A204.1 (cell line): ENCODE results near the gene CNIH2.
"Not testable (repeated sequence)": the region's sequence is repeated elsewhere in the genome, so short reads cannot be mapped to it uniquely, and the experiment has no call there.

Source experiments
- FAIRE-seq: peaks from 2 replicates; lab custom pipeline; 2012; peaks lifted over from hg19 to GRCh38; lab: Jason Lieb, UNC

CNIH2 gene

GRCh38 chr11:66259956-66260355 is 18.0 kb upstream of the CNIH2 start:
- no peak for FAIRE-seq

- no peak for FAIRE-seq
Observed at GRCh38 chr11:66261578-66261977, 16.4 kb upstream of the CNIH2 start.

DNA sequence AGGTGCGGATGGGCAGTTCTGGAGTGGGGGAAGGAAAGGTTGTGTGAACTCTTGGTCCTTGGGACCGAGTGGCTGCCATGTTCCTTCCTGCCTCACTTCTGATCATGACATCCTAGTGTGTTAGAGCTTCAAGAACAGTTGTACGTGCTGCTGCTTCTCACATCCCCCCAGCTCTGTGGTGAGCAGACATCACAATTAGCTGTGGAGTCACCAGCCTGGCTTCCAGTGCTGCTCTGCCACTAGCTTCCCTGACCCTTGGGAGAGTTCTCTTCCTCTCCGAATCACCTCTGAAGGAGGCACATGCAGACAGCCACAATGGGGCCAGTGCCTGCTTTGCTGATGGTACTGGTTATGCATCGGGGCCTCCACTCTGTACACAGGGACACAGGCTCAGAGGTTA is 15.8 kb upstream of the CNIH2 start:
- no peak for FAIRE-seq

DNA sequence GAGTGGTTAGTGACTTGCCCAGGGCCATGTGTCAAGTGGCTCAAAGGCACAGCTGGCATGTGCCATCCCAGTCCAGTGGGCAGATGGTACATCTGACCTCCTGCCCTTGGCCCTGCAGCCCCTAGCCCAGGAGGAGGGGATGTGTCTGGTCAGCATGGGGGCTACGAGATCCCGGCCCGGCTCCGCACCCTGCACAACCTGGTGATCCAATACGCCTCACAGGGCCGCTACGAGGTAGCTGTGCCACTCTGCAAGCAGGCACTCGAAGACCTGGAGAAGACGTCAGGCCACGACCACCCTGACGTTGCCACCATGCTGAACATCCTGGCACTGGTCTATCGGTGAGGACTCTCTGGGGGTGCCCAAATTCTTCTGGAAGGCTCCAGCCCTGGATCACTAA is 15.3 kb upstream of the CNIH2 start:
- FAIRE-seq, result no peak

- no peak for FAIRE-seq
Observed at GRCh38 chr11:66263231-66263630, 14.7 kb upstream of the CNIH2 start.

- FAIRE-seq, result no peak
Observed at GRCh38 chr11:66263785-66264184, 14.2 kb upstream of the CNIH2 start.

DNA sequence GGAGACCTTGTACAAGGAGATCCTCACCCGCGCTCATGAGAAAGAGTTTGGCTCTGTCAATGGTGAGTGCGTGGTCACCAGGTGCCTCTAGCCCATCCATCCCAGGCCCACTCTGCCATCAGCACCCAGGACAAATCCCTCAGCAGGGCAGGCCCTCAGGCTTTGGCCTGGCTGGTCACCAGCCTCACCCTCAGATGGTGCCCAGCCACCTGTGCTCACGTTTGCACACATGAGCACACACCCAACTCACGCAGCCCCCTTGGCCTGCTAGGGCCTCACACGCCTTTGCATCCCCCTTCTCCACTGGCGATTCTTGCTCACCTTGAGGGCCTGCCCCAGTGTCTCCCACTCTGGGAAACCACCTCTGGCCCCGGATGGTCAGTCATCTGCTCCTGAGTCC is 13.6 kb upstream of the CNIH2 start:
- FAIRE-seq, result no peak

DNA sequence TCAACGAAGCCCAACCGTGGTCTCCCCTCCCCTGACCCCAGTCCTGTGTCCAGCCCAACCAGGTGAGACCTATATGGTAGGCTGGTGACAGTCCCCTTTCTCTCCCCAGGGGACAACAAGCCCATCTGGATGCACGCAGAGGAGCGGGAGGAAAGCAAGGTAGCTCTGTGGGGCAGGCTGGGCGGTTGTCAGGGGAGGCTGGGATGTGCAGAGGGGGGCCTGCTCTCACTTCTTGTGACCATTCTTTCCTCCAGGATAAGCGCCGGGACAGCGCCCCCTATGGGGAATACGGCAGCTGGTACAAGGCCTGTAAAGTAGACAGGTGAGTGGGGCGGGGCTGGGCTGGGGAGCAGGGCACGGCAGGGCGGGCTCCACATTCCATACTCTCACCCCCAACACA is 13.1 kb upstream of the CNIH2 start:
- no peak for FAIRE-seq

DNA sequence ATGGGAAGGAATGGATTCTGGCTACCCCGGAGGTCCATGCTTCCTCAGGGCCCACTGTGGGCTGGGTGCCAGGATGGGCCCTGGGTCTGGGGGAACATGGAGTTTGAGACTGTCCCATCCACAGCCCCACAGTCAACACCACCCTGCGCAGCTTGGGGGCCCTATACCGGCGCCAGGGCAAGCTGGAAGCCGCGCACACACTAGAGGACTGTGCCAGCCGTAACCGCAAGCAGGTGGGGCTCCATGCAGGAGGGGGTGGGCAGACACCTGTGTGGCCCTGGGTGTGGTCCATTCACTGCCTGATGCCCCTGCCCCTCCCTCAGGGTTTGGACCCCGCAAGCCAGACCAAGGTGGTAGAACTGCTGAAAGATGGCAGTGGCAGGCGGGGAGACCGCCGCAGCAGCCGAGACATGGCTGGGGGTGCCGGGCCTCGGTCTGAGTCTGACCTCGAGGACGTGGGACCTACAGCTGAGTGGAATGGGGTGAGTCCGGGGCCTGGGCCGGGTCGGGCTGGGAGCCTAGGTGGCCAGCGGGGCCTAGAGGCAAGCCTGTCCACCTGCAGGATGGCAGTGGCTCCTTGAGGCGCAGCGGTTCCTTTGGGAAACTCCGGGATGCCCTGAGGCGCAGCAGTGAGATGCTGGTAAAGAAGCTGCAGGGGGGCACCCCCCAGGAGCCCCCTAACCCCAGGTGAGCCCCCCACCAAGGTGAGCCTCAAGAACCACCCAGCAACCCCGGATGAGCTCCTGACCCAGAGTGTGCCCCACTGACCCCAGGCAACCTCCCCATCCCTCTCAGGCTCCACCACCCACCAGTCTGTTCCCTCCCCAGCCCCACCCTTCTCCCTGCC is 12.2 kb upstream of the CNIH2 start:
- FAIRE-seq, result no peak

DNA sequence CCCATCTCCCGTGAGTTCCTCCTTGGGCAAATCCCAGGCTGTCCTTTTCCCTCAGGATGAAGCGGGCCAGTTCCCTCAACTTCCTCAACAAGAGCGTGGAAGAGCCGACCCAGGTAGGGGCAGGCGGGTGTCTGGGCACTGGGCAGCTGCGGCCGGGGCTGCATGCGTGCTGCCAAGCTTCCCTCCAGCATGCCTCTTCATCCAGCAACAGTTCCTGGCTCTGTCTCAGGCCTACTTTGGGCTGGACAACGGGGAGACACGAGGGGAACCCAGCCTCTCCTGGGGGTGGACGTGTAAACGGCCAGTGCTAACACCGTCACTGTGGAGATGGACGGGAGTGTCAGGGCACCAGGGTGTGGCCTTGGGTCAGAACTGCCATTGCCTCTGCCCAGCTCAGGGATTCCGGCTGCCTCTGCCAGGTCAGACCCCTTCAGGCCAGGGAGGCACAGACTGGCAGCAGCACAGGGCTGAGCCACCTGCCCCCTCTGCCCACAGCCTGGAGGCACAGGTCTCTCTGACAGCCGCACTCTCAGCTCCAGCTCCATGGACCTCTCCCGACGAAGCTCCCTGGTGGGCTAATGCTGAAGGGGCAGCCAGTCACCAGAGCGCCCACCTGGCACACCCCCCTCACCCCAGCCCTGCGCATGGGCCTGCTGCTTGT is 11.5 kb upstream of the CNIH2 start:
- FAIRE-seq, result no peak

GRCh38 chr11:66267039-66267378 is 11.0 kb upstream of the CNIH2 start:
- FAIRE-seq, result no peak

- FAIRE-seq, result no peak
Observed at GRCh38 chr11:66267379-66268243, 10.4 kb upstream of the CNIH2 start.

DNA sequence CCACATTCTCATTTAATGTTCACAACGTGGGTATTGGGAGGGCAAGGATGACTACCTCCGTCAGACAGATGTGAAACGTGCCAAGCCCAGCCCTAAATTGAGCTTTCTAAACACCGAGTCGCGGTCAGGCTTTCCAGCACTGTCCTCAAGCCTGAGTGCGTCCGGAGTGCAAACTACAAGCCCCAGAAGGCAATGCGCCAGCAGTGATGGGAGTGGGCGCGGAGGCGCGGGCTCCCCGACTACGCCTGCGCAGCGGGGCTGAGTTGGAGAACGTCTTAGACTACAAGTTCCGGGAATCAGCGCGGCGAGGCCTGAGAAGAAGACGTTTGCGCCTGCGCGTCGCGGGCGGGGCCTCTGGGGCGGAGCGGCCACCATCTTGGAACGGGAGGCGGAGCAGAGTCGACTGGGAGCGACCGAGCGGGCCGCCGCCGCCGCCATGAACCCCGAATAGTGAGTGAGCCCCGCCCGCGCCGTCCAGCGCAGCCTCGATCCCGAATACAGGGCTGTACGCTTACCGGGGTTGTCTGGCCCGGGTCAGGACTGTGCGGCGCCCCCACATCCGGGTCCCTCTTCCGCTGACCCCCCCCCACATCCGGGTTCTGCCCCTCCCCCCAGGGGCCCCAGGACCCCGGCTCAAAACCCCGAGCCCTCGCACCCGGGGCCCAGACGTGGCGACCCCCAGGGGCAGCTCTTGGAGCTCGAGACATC is 9.6 kb upstream of the CNIH2 start, which contains the start of gene RAB1B:
RAB1B (plus strand) TSS at position 396 of the 708 bp plus-strand sequence; CDS start at position 437, 41 bp downstream.
- peak; percentile 93 for FAIRE-seq

DNA sequence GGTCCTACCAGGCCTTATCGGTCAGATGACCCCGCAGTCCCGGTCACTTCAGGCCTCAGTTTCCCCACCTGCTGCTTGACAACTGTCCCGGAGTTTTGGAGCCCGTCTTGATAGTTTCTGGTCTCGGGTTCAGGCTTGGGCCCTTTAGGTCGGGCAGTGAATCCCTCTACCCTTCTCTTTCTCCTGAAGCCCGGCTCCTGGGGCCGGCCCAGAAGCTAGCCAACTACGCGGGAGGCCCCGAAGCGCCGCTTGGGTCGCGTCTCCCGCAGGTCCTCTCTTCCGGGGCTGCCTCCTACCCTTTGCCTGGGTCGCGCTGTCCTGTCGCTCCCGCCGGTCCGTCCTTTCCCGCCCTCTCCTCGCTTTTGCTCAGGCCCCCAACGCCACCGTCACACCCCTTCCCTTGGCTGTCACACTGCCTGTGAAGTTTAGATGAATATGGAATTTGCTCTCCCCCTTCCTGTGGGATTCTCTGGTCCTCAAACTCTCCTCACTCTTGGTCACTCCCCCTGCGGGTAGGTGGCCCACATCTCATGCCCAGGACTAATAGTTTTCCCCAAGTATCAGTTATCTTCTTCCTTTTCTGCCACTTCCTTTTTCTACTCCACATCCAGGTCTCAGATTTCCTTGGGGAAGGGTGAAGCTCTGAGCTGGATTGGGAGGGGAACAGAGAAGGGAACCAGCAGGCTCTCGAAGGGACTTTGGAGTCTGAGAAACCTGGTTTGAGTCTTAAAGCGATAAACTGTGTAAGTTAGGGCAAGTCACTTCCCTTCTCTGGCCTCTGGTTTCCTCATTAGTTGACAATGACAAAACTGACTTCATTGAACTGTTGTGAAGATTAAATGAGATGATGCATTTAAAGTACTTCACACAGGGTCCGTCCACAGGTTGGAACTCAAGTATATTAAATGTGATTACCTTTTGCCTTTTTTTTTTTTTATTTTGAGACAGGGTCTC is 8.7 kb upstream of the CNIH2 start:
- FAIRE-seq, result no peak

DNA sequence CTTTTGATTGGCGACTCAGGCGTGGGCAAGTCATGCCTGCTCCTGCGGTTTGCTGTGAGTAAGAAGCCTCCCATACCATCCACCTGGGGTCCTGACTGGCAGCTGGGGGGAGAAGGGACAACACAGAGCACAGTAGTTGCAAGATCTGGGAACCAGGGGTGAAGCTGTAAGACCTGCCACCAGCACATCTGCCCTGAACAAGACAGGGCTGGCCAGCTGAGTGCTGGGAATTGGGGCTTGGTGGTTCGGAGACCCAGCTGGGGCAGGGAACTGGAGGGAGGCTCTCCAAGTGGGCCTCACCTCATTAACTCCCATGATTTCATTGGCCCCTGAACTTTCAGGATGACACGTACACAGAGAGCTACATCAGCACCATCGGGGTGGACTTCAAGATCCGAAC is 6.2 kb upstream of the CNIH2 start:
- no peak for FAIRE-seq

- no peak for FAIRE-seq
Observed at GRCh38 chr11:66272596-66272995, 5.4 kb upstream of the CNIH2 start.

- FAIRE-seq, result no peak
Observed at GRCh38 chr11:66274219-66274618, 3.8 kb upstream of the CNIH2 start.

DNA sequence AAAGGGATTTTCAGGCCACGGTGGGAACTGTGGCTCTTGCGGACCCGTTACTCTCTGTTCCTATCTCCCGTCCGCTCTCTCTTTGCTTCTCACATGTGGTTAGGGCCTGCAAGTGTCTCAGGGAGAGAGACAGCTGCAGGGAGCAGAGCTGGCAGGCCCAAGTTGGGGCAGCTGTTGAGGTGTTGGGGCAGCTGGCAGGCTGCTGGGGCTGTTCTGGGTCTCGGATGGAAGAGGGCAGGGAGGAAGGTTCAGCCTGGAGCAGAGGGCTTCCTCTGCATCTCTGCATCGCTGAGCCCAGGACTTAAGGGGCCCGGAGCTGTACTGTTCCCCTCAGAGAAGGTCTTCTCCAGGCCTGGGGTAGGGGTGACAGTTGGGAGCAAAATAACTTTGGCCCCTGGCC is 2.6 kb upstream of the CNIH2 start:
- no peak for FAIRE-seq

DNA sequence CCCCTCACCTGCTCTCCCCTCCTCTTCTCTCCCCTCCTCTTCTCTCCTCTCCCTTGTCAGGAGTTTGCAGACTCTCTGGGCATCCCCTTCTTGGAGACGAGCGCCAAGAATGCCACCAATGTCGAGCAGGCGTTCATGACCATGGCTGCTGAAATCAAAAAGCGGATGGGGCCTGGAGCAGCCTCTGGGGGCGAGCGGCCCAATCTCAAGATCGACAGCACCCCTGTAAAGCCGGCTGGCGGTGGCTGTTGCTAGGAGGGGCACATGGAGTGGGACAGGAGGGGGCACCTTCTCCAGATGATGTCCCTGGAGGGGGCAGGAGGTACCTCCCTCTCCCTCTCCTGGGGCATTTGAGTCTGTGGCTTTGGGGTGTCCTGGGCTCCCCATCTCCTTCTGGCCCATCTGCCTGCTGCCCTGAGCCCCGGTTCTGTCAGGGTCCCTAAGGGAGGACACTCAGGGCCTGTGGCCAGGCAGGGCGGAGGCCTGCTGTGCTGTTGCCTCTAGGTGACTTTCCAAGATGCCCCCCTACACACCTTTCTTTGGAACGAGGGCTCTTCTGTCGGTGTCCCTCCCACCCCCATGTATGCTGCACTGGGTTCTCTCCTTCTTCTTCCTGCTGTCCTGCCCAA is 1.9 kb upstream of the CNIH2 start:
- no peak for FAIRE-seq

DNA sequence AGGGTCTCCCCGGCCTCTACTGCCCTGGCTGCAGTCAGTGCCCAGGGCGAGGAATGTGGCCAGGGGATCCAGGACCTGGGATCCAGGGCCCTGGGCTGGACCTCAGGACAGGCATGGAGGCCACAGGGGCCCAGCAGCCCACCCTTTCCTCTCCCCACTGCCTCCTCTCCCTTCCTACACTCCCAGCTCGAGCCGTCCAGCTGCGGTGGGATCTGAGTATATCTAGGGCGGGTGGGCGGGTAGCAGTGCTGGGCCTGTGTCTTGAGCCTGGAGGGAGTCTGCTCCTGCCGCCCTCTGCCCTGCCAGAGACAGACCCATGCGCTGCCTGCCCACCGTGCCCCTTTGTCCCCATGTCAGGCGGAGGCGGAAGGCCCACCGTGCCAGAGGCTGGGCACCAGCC is 1.4 kb upstream of the CNIH2 start:
- not testable (repeated sequence) for FAIRE-seq

- FAIRE-seq, result not testable (repeated sequence)
Observed at GRCh38 chr11:66277064-66277463, 911 bp upstream of the CNIH2 start.
